Esophagus muscularis mucosa (tissue), 3 donors: ENCODE measurements around the gene ZNF740.

ENCODE experiments used
- POLR2AphosphoS5 ChIP-seq, 2 donors: sonication (generic); formaldehyde crosslinking; IDR thresholded peaks; one replicate each; pipeline ENCODE4 v1.6.1; 2017; ENCODE audit warnings: antibody characterized with exemption in 2 of 2
- TF ChIP-seq, protein P1 (sequence below), 3 experiments: fragments of 200-600 bp in 2 of 3; fragments of 450-650 bp in 1 of 3; sonication (generic) in 2 of 3; IDR thresholded peaks; one replicate each; pipeline ENCODE4 v1.5.1; 2017 to 2019; ENCODE audit warnings: antibody characterized with exemption in 3 of 3, mild to moderate bottlenecking in 2 of 3, moderate library complexity in 1 of 3

DNA sequence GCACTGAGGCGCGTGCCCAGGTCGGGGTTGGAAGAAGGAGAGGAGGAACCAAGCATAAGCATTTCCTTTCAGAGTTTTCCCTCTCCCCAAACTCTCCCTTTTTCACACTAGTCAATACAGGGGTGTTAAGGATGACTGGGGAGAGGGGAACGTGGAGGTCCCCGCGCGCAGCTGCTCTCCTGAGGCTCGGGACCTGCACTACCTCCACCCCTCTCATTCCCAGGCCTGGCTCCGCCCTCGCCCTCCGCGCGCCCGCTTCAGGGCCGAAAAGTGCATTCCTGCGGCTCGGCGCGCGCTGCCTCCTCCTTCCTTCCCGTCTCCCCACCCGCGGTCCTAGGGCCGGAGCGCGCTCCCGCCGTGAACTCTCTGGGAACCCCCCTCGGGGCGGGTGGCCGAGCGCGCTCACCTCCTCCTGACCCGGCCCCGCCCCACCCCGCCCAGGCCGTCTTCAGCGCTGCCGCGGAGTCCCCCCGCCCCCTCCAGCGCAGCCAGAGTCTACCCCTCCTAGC, 40.2 kb downstream of the ZNF740 start:
- TF ChIP-seq, protein P1, sequence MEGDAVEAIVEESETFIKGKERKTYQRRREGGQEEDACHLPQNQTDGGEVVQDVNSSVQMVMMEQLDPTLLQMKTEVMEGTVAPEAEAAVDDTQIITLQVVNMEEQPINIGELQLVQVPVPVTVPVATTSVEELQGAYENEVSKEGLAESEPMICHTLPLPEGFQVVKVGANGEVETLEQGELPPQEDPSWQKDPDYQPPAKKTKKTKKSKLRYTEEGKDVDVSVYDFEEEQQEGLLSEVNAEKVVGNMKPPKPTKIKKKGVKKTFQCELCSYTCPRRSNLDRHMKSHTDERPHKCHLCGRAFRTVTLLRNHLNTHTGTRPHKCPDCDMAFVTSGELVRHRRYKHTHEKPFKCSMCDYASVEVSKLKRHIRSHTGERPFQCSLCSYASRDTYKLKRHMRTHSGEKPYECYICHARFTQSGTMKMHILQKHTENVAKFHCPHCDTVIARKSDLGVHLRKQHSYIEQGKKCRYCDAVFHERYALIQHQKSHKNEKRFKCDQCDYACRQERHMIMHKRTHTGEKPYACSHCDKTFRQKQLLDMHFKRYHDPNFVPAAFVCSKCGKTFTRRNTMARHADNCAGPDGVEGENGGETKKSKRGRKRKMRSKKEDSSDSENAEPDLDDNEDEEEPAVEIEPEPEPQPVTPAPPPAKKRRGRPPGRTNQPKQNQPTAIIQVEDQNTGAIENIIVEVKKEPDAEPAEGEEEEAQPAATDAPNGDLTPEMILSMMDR (IDR thresholded peaks at IDR 0.05), result no peak
- TF ChIP-seq POLR2AphosphoS5 (IDR thresholded peaks at IDR 0.05), result peak; percentile 61 to 75
